Upper lobe of right lung (tissue), 1 donor: ENCODE results near the gene ZMPSTE24. TPM values are rescaled to one million over a fixed set of nuclear protein-coding genes. Genes with fewer than 3 reads are reported as not detected.

Source experiments
- ATAC-seq: fragments of 200-7000 bp; cut with Tn5 transposase; one replicate; pipeline ENCODE4 v1.9.1; 2020; ENCODE audit warnings: mild to moderate bottlenecking, moderate library complexity
- DNase-seq: peaks from one replicate; pipeline ENCODE4 v3.0.0-alpha.2; 2020
- H3K27ac ChIP-seq: fragments of 200-600 bp; one replicate; pipeline ENCODE4 v1.8.0; 2022
- H3K27me3 ChIP-seq: fragments of 200-600 bp; one replicate; pipeline ENCODE4 v1.8.0; 2022; ENCODE audit warnings: mild to moderate bottlenecking
- H3K36me3 ChIP-seq: fragments of 200-600 bp; one replicate; pipeline ENCODE4 v1.8.0; 2022
- H3K4me1 ChIP-seq: fragments of 200-600 bp; one replicate; pipeline ENCODE4 v1.8.0; 2022
- H3K4me3 ChIP-seq: fragments of 200-600 bp; one replicate; pipeline ENCODE4 v1.8.0; 2022; ENCODE audit warnings: mild to moderate bottlenecking
- H3K9me3 ChIP-seq: fragments of 200-600 bp; one replicate; pipeline ENCODE4 v1.8.0; 2022
- CTCF ChIP-seq: fragments of 200-600 bp; IDR thresholded peaks from one replicate; pipeline ENCODE4 v1.8.0; 2022; ENCODE audit warnings: antibody characterized with exemption
- intact Hi-C: fragments of 100-400 bp; cut with DNase I; formaldehyde crosslinking; loops from one replicate; pipeline ENCODE4 v1.11.0; 2022
- total RNA-seq: library from RNA; stranded (reverse); fragmentation: NEBNext Ultra II Directional; extraction: Animal tissue kit (Norgen Biotek cat#: 25700); gene quantifications from one replicate; pipeline ENCODE4 v1.2.1, GENCODE V29; 2021
- donor health status: DM: no; HTN: yes; CAD: no; lungs with severe emphysema.

ZMPSTE24 gene
- total RNA-seq, 1 donor from 2014 or later = 39.9 TPM

GRCh38 chr1:40224040-40224439 is 34.0 kb upstream of the ZMPSTE24 start:
- H3K36me3 ChIP-seq = peaks cover 31% of the 10 kb centered on the region
- ATAC-seq = no peak
- no peak overlapping the region for H3K27ac ChIP-seq
- no peaks in the 10 kb centered on the region for H3K9me3 ChIP-seq
- no peak overlapping the region for H3K4me3 ChIP-seq
- DNase-seq = no peak
- intact Hi-C loops = no loop called here
- no peak for TF ChIP-seq CTCF
- no peaks in the 10 kb centered on the region for H3K4me1 ChIP-seq
- no peaks in the 10 kb centered on the region for H3K27me3 ChIP-seq

DNA sequence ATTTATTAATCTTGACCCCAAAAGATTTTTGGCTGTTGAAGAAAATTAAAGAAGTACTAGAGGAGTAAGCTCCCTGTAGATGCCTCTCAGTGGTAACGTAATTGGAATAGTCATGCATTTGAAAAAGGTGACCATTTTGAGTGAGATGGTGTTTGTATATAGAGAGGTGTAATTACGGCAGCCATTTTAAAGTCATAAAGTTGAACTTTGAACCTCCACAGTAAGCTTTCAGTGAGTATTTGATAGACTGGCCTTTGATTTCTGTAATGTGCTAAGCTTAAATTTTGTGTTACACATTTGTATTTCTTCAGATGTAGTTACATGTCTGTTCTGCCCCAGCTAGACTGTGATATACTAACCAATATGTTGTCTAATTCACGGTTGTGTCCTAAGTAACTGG is 31.8 kb upstream of the ZMPSTE24 start:
- Histone ChIP-seq H3K4me1 (no peaks in the 10 kb centered on the region), H3K36me3 (peaks cover 42% of the 10 kb centered on the region), H3K27me3 (no peaks in the 10 kb centered on the region), H3K4me3 (no peak overlapping the region), H3K27ac (no peak overlapping the region), H3K9me3 (no peaks in the 10 kb centered on the region)
- TF ChIP-seq CTCF = no peak
- no peak for ATAC-seq
- intact Hi-C loops = no loop called here
- no peak for DNase-seq

- Histone ChIP-seq H3K27ac (no peak overlapping the region), H3K4me3 (no peak overlapping the region), H3K36me3 (peaks cover 72% of the 10 kb centered on the region), H3K27me3 (no peaks in the 10 kb centered on the region), H3K4me1 (no peaks in the 10 kb centered on the region), H3K9me3 (no peaks in the 10 kb centered on the region)
- intact Hi-C loops = no loop called here
- no peak for DNase-seq
- TF ChIP-seq CTCF = no peak
- no peak for ATAC-seq
Observed at GRCh38 chr1:40232444-40232843, 25.6 kb upstream of the ZMPSTE24 start.

DNA sequence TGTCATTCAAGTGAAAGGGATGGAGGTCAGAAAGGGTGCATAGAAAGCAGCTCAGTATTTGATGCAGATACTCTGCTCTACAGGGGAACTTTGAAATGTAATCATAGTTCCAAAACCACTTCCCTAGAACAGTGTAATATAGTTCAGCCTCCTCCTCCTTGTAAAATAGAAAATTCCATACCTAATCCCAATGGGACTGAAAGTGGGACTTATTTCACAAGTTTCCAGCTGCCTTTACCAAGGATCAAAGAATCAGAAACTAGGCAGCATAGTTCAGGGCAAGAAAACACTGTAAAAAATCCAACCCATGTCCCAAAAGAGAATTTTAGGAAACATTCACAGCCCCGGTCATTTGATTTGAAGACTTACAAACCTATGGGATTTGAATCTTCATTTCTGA is 18.4 kb upstream of the ZMPSTE24 start:
- H3K27me3 ChIP-seq = no peaks in the 10 kb centered on the region
- H3K27ac ChIP-seq = no peak overlapping the region
- H3K36me3 ChIP-seq = peaks cover 47% of the 10 kb centered on the region
- no peak for TF ChIP-seq CTCF
- DNase-seq (no peak), ATAC-seq (no peak)
- H3K9me3 ChIP-seq = no peaks in the 10 kb centered on the region
- intact Hi-C loops = no loop called here
- no peak overlapping the region for H3K4me3 ChIP-seq
- no peaks in the 10 kb centered on the region for H3K4me1 ChIP-seq

GRCh38 chr1:40240390-40240789 is 17.6 kb upstream of the ZMPSTE24 start:
- H3K4me1 ChIP-seq = no peaks in the 10 kb centered on the region
- no peak for TF ChIP-seq CTCF
- intact Hi-C loops = no loop called here

DNA sequence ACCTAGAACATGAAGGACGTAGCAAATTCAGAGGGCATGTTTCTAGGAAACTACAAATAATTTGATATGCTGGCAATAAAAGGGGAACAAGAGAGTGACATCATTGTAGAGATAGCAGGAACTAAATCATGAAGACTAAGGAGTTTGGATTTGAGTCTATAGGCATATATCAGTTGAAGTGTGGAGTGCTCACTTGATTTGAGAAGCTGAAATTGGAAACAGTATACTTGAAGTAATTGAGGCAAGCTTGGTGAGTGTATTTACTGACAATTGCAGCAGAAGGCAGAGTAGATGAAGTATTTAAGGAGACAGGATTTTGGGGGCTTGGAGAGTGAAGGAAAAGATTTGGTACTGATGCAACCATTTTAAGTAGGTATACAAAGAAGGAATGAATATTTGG is 16.7 kb upstream of the ZMPSTE24 start:
- DNase-seq = no peak
- no peak overlapping the region for H3K27ac ChIP-seq
- no peaks in the 10 kb centered on the region for H3K27me3 ChIP-seq
- intact Hi-C loops = no loop called here
- H3K4me1 ChIP-seq = no peaks in the 10 kb centered on the region
- peak; percentile 36 for ATAC-seq
- H3K9me3 ChIP-seq = no peaks in the 10 kb centered on the region
- no peak overlapping the region for H3K4me3 ChIP-seq
- no peak for TF ChIP-seq CTCF
- H3K36me3 ChIP-seq = peaks cover 30% of the 10 kb centered on the region

More at GRCh38 chr1:40240390-40240789, 17.6 kb upstream of the ZMPSTE24 start:
- DNase-seq (no peak), ATAC-seq (no peak)
- peaks cover 40% of the 10 kb centered on the region for H3K36me3 ChIP-seq
- no peaks in the 10 kb centered on the region for H3K9me3 ChIP-seq
- H3K4me3 ChIP-seq = no peak overlapping the region
- H3K27me3 ChIP-seq = no peaks in the 10 kb centered on the region
- no peak overlapping the region for H3K27ac ChIP-seq
